Stimulated activated CD4-positive, alpha-beta T cell treated with anti-CD3 and anti-CD28 coated beads, Interleukin-1b, Interleukin-23, amount 100 ng/mL, for 1 hour (primary cell): ENCODE measurements around the gene BBOF1.

Experiments
- DNase-seq, 2 donors: peaks; one replicate each; pipeline ENCODE4 v3.0.0-alpha.2; 2020; ENCODE audit warnings: low read depth in 2 of 2

The BBOF1 gene

DNA sequence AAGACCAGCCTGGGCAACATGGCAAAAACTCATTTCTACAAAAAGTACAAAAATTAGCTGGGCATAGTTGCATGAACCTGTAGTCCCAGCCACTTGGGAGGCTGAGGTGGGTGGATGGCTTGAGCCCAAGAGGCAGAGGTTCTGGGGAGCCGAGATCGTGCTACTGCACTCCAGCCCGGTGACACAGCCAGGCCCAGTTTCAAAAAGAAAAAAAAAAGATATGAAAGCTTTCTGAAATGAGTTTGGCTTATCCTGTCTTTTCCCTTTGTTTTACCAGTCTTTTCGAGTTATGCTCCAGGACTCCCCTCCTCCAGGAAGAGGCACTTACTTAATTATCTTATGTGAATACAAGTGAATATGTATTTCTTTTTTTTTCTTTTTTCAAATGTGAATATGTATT lies 3.2 kb downstream of the BBOF1 start:
- DNase-seq = no peak

DNA sequence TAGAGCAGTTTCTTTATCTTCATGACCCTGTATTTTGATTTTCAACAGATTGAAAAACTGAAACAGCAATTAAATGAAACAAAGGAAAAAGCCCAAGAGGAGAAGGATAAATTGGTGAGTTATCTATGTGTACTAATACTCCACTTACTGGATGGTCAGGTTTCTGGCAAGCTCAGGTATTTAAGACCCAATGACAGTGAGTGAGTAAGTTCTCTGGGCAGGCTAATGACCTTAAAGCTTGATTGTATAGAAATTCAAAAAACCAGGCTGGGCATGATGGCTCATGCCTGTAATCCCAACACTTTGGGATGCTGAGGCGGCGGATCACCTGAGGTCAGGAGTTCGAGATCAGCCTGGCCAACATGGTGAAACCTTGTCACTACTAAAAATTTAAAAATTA lies 10.0 kb downstream of the BBOF1 start:
- no peak for DNase-seq

GRCh38 chr14:74034572-74034971 lies 15.4 kb downstream of the BBOF1 start:
- no peak for DNase-seq

- DNase-seq = no peak
Measured at GRCh38 chr14:74035556-74035955, 16.4 kb downstream of the BBOF1 start.

GRCh38 chr14:74038020-74038859 lies 19.1 kb downstream of the BBOF1 start:
- DNase-seq = no peak

GRCh38 chr14:74042296-74042695 lies 23.1 kb downstream of the BBOF1 start:
- DNase-seq = no peak

- no peak for DNase-seq
Measured at GRCh38 chr14:74045522-74045921, 26.4 kb downstream of the BBOF1 start.

GRCh38 chr14:74048281-74048680 lies 29.1 kb downstream of the BBOF1 start:
- DNase-seq = no peak

GRCh38 chr14:74049876-74050495 lies 30.8 kb downstream of the BBOF1 start:
- no peak for DNase-seq

- DNase-seq = no peak
Measured at GRCh38 chr14:74062809-74063150, 43.6 kb downstream of the BBOF1 start.

GRCh38 chr14:74064426-74064825 lies 45.3 kb downstream of the BBOF1 start:
- DNase-seq = no peak

- DNase-seq = no peak
Measured at GRCh38 chr14:74064883-74065282, 45.7 kb downstream of the BBOF1 start.

- DNase-seq = no peak
Measured at GRCh38 chr14:74065746-74066575, 46.8 kb downstream of the BBOF1 start.

DNA sequence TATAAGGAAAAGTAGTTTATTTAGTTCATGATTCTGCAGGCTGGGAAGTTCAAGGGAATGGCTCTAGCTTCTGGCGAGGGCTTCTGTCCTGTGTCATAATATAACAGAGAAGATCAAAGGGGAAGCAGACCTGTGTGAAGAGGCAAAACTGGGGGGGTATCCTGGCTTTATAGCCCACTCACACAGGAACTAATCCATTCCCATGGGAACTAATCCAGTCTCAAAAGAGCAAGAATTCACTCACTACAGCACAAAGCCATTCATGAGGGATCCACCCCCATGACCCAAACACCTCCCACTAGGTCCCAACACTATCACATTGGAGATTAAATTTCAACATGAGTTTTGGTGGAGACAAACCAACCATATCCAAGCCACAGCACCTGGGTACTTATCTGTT lies 58.3 kb downstream of the BBOF1 start:
- DNase-seq = no peak

DNA sequence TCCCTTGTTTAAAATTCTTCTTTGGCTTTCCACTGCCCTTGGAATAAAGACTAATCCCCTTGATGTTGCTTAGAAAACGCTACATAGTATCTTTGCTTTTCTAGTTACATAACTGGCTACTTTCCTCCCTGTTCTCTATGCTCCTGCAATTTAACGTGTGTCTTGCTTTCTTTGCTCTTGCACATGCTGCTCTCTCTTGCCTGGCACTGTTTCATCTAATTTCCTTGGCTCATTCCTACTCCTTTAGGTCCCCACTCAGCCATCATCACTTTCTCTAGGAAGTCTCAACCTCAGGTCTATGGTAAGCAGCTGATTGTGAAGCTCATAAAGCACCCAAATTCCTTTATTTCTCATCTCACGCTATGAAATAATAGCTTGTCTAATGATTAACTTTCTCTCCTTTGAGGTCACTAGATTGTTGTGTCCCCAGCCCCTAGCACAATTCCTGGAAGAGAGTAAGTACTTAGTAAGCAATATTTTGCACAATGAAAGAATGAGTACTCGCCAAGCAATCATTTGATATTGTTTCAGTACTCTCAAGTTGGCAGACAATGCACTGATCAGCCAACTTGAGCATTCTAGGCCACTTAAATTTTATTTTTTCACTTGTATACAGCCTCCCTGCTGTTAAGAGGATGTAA lies 61.8 kb downstream of the BBOF1 start:
- no peak for DNase-seq

- DNase-seq = no peak
Measured at GRCh38 chr14:74081491-74081890, 62.3 kb downstream of the BBOF1 start.

- no peak for DNase-seq
Measured at GRCh38 chr14:74083161-74083560, 64.0 kb downstream of the BBOF1 start.

GRCh38 chr14:74083784-74084276 lies 64.7 kb downstream of the BBOF1 start:
- no peak for DNase-seq

DNA sequence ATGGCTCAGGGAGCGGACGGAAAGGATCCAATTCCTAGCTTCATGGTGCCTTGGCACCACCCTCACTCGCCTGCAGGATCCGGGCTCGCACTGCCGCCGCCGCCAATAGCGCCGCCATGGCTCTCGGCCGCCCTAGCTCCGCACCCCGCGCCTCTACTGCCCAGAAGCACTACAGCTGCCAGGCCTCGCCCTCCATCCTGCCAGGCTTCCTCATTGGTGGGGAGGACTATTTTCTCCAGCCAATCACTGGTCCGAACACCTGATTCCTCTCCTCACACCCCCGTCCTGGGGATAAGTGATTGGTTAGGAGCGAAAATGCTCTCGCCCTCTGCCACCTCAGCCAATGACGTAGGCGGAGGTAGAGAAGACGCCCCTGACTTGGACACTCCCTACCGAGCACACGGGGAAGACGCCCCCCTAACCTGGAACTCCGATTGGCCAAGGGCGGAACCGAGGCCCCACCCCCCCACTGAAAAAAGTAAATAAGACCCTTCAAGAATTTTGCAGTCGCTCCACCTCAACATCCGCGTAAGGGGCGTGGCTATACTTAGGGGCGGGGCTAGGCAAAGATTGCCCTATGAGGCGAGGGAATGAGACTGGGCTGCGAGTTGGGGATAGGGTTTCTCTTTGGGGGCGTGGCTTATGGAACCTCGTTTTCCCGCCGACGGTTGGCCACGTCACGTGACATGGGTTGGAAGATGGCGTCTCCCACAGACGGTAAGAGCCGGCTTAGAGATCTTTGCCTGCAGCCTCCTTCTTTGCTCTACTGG lies 65.3 kb downstream of the BBOF1 start, which contains the start of the genes ALDH6A1 and LIN52:
TSS of gene ALDH6A1 (minus strand) at position 177 of the 770 bp plus-strand sequence. CDS start at position 118, 59 bp downstream.
TSS of gene LIN52 (plus strand) at position 680 of the 770 bp plus-strand sequence. CDS start at position 699, 19 bp downstream.
- DNase-seq = peak; percentile 100

DNA sequence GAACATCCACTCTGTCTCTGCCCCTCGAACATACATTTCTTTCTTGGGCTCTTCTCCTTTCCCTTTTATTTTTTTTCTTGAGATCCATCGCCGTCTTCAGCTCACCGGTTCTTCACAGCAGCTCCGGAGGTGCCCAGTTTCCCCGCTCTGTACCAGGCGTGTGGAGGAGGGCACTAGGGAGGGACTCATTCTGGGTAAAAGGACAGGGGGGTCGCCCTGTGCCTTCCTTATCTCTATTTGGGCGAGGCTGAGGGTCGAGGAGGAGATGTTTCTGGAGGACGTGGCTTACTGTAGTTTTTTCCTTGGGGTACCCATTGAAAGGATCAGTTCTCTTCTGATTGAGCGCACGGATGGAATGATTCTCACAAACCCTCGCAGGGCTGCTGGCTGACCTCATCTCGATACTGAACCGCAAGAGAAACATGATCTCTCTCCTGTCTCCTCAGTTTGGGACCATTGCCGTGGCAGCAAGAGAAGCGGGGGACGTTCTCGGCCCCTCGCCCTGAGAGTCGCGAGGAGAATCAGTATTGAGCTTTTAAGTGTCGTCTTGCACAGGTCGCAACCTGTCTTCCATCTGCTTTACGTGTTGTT lies 66.0 kb downstream of the BBOF1 start:
- DNase-seq = peak in 1 of 2 donors; percentile 6
